GM12891 (cell line): ENCODE data around the gene BBIP1.

Source experiments
- PAX5 ChIP-seq: IDR thresholded peaks from 2 replicates; pipeline ENCODE4 v1.6.1; 2011; ENCODE audit warnings: low read length, moderate library complexity, mild to moderate bottlenecking; ENCODE audit not compliant: insufficient read depth, severe bottlenecking
- POLR2A ChIP-seq: IDR thresholded peaks from 2 replicates; pipeline ENCODE4 v1.6.1; 2011; ENCODE audit warnings: low read depth, low read length, control low read depth
- POLR2AphosphoS5 ChIP-seq: IDR thresholded peaks from 2 replicates; pipeline ENCODE4 v1.6.1; 2011; ENCODE audit warnings: low read depth, low read length, control low read depth
- POU2F2 ChIP-seq: IDR thresholded peaks from 2 replicates; pipeline ENCODE4 v1.6.1; 2011; ENCODE audit warnings: low read depth, mild to moderate bottlenecking, control low read depth, low read length, moderate library complexity
- TAF1 ChIP-seq: IDR thresholded peaks from 2 replicates; pipeline ENCODE4 v1.6.1; 2011; ENCODE audit warnings: low read depth, low read length, control low read depth

DNA sequence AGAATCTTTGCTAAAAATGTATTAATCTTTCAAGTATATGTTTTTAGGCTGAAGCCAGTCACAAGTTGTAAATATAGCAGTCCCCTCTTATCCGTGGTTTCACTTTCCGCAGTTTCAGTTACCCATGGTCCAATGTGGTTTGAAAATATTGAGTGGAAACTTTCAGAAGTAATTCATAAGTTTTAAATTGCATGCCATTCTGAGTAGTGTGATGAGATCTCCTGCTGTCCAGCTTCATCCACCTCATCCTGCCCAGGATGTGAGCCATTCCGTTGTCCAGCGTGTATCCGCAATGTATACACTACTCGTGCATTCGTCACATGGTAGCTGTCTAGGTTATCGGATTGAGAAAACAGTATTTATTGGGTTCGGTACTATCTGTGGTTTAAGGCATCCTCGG, 35.1 kb downstream of the BBIP1 start:
- TF ChIP-seq POLR2AphosphoS5 (no peak), POU2F2 (no peak), TAF1 (no peak), POLR2A (no peak), PAX5 (no peak)
